Mesodermal cell (in vitro differentiated cells): ENCODE measurements around the gene EFTUD2. TPM values are rescaled to one million over a fixed set of nuclear protein-coding genes. Genes with fewer than 3 reads are reported as not detected.
"Not testable (repeated sequence)": the region's sequence is repeated elsewhere in the genome, so short reads cannot be mapped to it uniquely, and the experiment has no call there.

ENCODE experiments used
- H3K27ac ChIP-seq: 2 replicates; pipeline ENCODE4 v1.7.0; 2013; ENCODE audit warnings: mild to moderate bottlenecking, low read depth, low read length, moderate library complexity; ENCODE audit not compliant: severe bottlenecking
- H3K36me3 ChIP-seq: 2 replicates; pipeline ENCODE4 v1.7.1; 2013; ENCODE audit warnings: mild to moderate bottlenecking, low read length, moderate library complexity; ENCODE audit not compliant: control insufficient read depth, insufficient read depth
- H3K4me1 ChIP-seq: one replicate; pipeline ENCODE4 v1.7.1; 2013; ENCODE audit warnings: mild to moderate bottlenecking, low read length; ENCODE audit not compliant: insufficient read depth, control insufficient read depth, poor library complexity, severe bottlenecking
- H3K4me3 ChIP-seq: 2 replicates; pipeline ENCODE4 v1.7.0; 2013; ENCODE audit warnings: low read length, control low read depth, mild to moderate bottlenecking; ENCODE audit not compliant: insufficient read depth, poor library complexity, severe bottlenecking; ENCODE audit errors: extremely low read depth
- H3K9me3 ChIP-seq: 2 replicates; pipeline ENCODE4 v1.7.1; 2013; ENCODE audit warnings: mild to moderate bottlenecking, low read length, moderate library complexity; ENCODE audit not compliant: control insufficient read depth
- WGBS, 2 experiments: methylation state at CpG; one replicate each; pipeline ENCODE4 v1.1.5; 2013; ENCODE audit warnings: missing lambda C conversion rate in 2 of 2; ENCODE audit not compliant: insufficient coverage in 2 of 2; 5-methylcytosine and 5-hydroxymethylcytosine counted together
- polyA plus RNA-seq, 2 experiments: library from polyadenylated mRNA; stranded (reverse); fragments of 50-300 nt; gene quantifications; one replicate each; pipeline ENCODE4 v1.2.3, GENCODE V29; 2013

The EFTUD2 gene
- 103 TPM for polyA plus RNA-seq (2013, experiment 1 of 2)
- polyA plus RNA-seq (2013, experiment 2 of 2), result 107 TPM

GRCh38 chr17:44899074-44899782 lies at the start of gene EFTUD2:
Gene EFTUD2 (minus strand): TSS chr17:44899445. CDS start chr17:44894521, 4,924 bp downstream.
- peaks cover 18% of the 10 kb centered on the region for H3K36me3 ChIP-seq
- H3K9me3 ChIP-seq, result no peaks in the 10 kb centered on the region
- H3K27ac ChIP-seq, result peak within 1 kb of the TSS; percentile 100
- 0% methylated on average over 41 to 54 of the region's 54 CpGs for WGBS, 2 experiments
- peak within 1 kb of the TSS; percentile 78 for H3K4me3 ChIP-seq
- H3K4me1 ChIP-seq, result peaks cover 27% of the 10 kb centered on the region

- Histone ChIP-seq H3K36me3 (peaks cover 22% of the 10 kb centered on the region), H3K9me3 (no peaks in the 10 kb centered on the region), H3K4me3 (peak overlapping the region; percentile 86), H3K4me1 (peaks cover 3% of the 10 kb centered on the region), H3K27ac (no peak overlapping the region)
- 93 to 97% methylated on average over 3 to 5 of the region's 7 CpGs for WGBS, 2 experiments
These were observed 49.1 kb upstream of the EFTUD2 start for GRCh38 chr17:44948315-44948795.

DNA sequence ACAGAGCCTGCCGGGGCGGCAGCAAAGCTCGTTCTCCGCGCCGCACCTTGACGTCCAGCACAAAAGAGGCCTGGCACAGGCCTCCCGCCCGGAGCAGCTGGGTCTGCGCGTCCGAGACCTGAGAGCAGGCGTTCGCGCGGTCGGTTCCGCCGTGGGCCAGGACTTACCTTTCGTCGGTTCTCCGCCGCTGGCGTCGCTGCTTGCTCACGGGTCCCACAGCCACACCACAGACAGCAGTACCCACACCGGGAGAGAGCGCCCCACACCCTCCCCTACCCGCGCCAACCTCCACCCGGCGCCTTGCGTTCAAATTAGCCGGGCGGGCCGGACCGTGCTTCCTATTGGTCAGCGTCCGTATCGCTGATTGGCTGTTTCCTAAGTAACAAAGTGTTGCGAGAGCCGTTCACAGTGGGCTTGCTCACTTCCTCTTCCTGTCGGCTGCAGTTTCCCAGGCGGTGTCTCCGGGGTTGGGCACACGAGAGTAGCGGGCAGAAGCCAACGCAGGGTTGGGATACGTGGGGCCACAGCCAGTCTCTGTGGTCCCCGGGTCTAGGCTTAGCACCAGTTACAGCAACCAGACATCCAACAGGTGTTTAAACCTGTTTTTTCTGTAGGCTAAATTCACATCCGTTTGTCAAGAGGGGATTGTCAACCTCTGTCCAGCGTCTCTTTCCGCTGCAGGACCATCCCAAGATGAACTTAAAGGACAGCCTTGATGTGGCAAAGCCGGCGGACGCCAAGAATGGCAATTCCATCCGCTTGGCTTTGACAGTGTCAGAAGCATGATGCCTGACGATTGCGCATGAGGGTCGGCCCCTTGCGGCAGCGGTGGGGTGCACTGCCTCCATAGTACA lies 48.4 kb upstream of the EFTUD2 start, which contains the start of gene KIF18B:
TSS of gene KIF18B (minus strand) at position 313 of the 854 bp plus-strand sequence. CDS start 11,429 bp downstream, outside the sequence.
- Histone ChIP-seq H3K27ac (peak within 1 kb of the TSS; percentile 62), H3K9me3 (no peaks in the 10 kb centered on the region), H3K4me1 (peaks cover 3% of the 10 kb centered on the region), H3K36me3 (peaks cover 27% of the 10 kb centered on the region), H3K4me3 (peak within 1 kb of the TSS; percentile 86)
- WGBS, 2 experiments, result 8 to 14% methylated on average over 49 to 55 of the region's 62 CpGs

- peaks cover 36% of the 10 kb centered on the region for H3K36me3 ChIP-seq
- H3K27ac ChIP-seq, H3K4me1 ChIP-seq, H3K9me3 ChIP-seq: not testable (repeated sequence)
- H3K4me3 ChIP-seq, result peak overlapping the region; percentile 86
- WGBS, 2 experiments, result 93 to 98% methylated on average over 6 to 7 of the region's 10 CpGs
These were observed 46.4 kb upstream of the EFTUD2 start for GRCh38 chr17:44945652-44946051.

GRCh38 chr17:44942456-44942855 lies 43.2 kb upstream of the EFTUD2 start:
- Histone ChIP-seq H3K4me3 (no peak overlapping the region), H3K27ac (no peak overlapping the region), H3K36me3 (peaks cover 61% of the 10 kb centered on the region), H3K9me3 (peaks cover 3% of the 10 kb centered on the region), H3K4me1 (peaks cover 3% of the 10 kb centered on the region)
- 100% methylated on average over 1 of the region's 4 CpGs; no CpG with 5 or more reads in 1 of the 2 experiments for WGBS, 2 experiments

DNA sequence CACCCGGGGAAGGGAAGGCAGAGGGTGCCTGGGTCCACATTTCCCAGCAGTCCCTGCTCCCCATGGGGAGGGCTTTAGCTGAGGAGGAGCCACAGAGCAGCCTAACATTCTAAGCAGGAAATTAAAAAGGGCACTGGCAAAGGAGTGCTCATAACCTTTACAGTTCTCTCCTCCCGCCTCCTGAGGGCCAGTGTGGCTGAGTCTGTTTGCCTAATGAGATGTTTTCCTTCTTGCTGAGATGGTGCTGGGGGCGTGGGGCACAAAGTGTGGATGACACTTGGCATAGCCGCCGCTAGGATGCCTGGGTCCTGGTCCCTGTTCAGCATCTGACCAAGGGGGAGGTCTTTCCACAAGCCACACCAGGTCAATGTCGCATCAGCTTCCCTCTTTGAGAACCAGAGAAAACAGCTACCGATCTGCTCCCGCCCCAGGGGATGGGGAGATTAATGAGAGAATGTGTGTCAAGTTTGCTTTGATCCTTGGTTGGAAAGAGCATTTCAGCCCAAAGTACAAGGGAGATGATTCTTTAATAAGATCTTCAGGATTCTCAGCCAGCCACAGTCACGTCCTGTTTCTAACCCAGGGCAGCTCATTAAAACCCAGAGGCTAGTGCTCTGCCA lies 42.6 kb upstream of the EFTUD2 start:
- H3K4me3 ChIP-seq, result no peak overlapping the region
- peaks cover 3% of the 10 kb centered on the region for H3K9me3 ChIP-seq
- peaks cover 61% of the 10 kb centered on the region for H3K36me3 ChIP-seq
- H3K4me1 ChIP-seq, result peaks cover 3% of the 10 kb centered on the region
- WGBS, 2 experiments, result 92 to 95% methylated on average over 8 of the region's 9 CpGs
- H3K27ac ChIP-seq, result no peak overlapping the region

- WGBS, 2 experiments, result 100% methylated on average over 1 of the region's 1 CpG; no CpG with 5 or more reads in 1 of the 2 experiments
- H3K36me3 ChIP-seq, result peaks cover 66% of the 10 kb centered on the region
- no peak overlapping the region for H3K4me3 ChIP-seq
- H3K27ac ChIP-seq, result no peak overlapping the region
- peaks cover 3% of the 10 kb centered on the region for H3K4me1 ChIP-seq
- H3K9me3 ChIP-seq, result peaks cover 3% of the 10 kb centered on the region
These were observed 41.5 kb upstream of the EFTUD2 start for GRCh38 chr17:44940768-44941167.

GRCh38 chr17:44940317-44940716 lies 41.1 kb upstream of the EFTUD2 start:
- 89% methylated on average over 1 to 2 of the region's 4 CpGs for WGBS, 2 experiments
- peaks cover 3% of the 10 kb centered on the region for H3K9me3 ChIP-seq
- H3K4me3 ChIP-seq, result no peak overlapping the region
- H3K36me3 ChIP-seq, result peaks cover 67% of the 10 kb centered on the region
- peaks cover 3% of the 10 kb centered on the region for H3K4me1 ChIP-seq
- no peak overlapping the region for H3K27ac ChIP-seq

- Histone ChIP-seq H3K4me1 (no peaks in the 10 kb centered on the region), H3K9me3 (peaks cover 3% of the 10 kb centered on the region), H3K36me3 (peaks cover 79% of the 10 kb centered on the region), H3K4me3 (no peak overlapping the region), H3K27ac (no peak overlapping the region)
- 93 to 97% methylated on average over 7 to 8 of the region's 9 CpGs for WGBS, 2 experiments
These were observed 35.9 kb upstream of the EFTUD2 start for GRCh38 chr17:44935116-44935515.

DNA sequence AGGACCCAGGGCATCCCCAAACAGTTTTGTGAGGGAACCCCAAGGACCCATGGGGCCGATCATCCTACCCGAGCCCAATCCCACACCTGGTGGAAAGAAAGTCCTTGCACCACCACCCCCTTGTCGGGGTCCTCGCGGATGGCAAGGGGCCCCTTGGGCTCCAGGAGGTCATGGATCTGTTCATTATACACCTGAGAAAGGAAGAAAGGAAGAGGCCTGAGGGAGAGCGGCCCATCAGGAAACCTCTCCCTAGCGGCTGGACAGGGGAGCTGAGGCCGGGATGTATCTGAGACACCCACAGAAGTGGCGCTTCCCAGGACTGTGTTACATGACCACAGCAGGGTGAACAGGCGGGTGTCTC lies 35.5 kb upstream of the EFTUD2 start:
- Histone ChIP-seq H3K36me3 (peaks cover 79% of the 10 kb centered on the region), H3K4me3 (no peak overlapping the region), H3K4me1 (no peaks in the 10 kb centered on the region), H3K9me3 (peaks cover 3% of the 10 kb centered on the region), H3K27ac (no peak overlapping the region)
- WGBS, 2 experiments, result 95 to 96% methylated on average over 5 to 8 of the region's 10 CpGs
